Bone marrow (tissue), 2 donors: ENCODE data around the gene CHSY3.

Source experiments
- DNase-seq, 2 donors: peaks; one replicate each; lab custom pipeline; 2025; lab: John Stamatoyannopoulos, UW

CHSY3 gene

GRCh38 chr5:130096483-130096882 is 192.2 kb downstream of the CHSY3 start:
- no peak for DNase-seq

GRCh38 chr5:130099008-130099407 is 194.7 kb downstream of the CHSY3 start:
- DNase-seq = no peak

GRCh38 chr5:130102375-130102774 is 198.1 kb downstream of the CHSY3 start:
- no peak for DNase-seq

- DNase-seq = no peak
Observed at GRCh38 chr5:130102960-130103359, 198.7 kb downstream of the CHSY3 start.

GRCh38 chr5:130104895-130105688 is 200.8 kb downstream of the CHSY3 start:
- no peak for DNase-seq

GRCh38 chr5:130106480-130106879 is 202.2 kb downstream of the CHSY3 start:
- no peak for DNase-seq

GRCh38 chr5:130109152-130109551 is 204.9 kb downstream of the CHSY3 start:
- DNase-seq = peak in 1 of 2 donors; percentile 32

- DNase-seq = no peak
Observed at GRCh38 chr5:130110328-130110727, 206.1 kb downstream of the CHSY3 start.

- no peak for DNase-seq
Observed at GRCh38 chr5:130111746-130112145, 207.5 kb downstream of the CHSY3 start.

- DNase-seq = no peak
Observed at GRCh38 chr5:130112246-130112645, 208.0 kb downstream of the CHSY3 start.

- DNase-seq = no peak
Observed at GRCh38 chr5:130115686-130116085, 211.4 kb downstream of the CHSY3 start.

GRCh38 chr5:130116462-130116861 is 212.2 kb downstream of the CHSY3 start:
- no peak for DNase-seq

GRCh38 chr5:130116972-130117371 is 212.7 kb downstream of the CHSY3 start:
- no peak for DNase-seq

- DNase-seq = no peak
Observed at GRCh38 chr5:130126746-130127145, 222.5 kb downstream of the CHSY3 start.

GRCh38 chr5:130135506-130135905 is 231.2 kb downstream of the CHSY3 start:
- DNase-seq = no peak

- DNase-seq = no peak
Observed at GRCh38 chr5:130136300-130136699, 232.0 kb downstream of the CHSY3 start.

GRCh38 chr5:130137681-130138080 is 233.4 kb downstream of the CHSY3 start:
- DNase-seq = no peak

GRCh38 chr5:130138406-130139045 is 234.3 kb downstream of the CHSY3 start:
- no peak for DNase-seq

GRCh38 chr5:130141659-130142320 is 237.5 kb downstream of the CHSY3 start:
- DNase-seq = no peak

- no peak for DNase-seq
Observed at GRCh38 chr5:130151239-130151638, 247.0 kb downstream of the CHSY3 start.

GRCh38 chr5:130155345-130156011 is 251.2 kb downstream of the CHSY3 start:
- DNase-seq = no peak

- DNase-seq = no peak
Observed at GRCh38 chr5:130158036-130158435, 253.8 kb downstream of the CHSY3 start.
